ENCODE measurements around the gene NEK11. TPM values are rescaled to one million over a fixed set of nuclear protein-coding genes. Genes with fewer than 3 reads are reported as not detected.

Gene NEK11, protein sequence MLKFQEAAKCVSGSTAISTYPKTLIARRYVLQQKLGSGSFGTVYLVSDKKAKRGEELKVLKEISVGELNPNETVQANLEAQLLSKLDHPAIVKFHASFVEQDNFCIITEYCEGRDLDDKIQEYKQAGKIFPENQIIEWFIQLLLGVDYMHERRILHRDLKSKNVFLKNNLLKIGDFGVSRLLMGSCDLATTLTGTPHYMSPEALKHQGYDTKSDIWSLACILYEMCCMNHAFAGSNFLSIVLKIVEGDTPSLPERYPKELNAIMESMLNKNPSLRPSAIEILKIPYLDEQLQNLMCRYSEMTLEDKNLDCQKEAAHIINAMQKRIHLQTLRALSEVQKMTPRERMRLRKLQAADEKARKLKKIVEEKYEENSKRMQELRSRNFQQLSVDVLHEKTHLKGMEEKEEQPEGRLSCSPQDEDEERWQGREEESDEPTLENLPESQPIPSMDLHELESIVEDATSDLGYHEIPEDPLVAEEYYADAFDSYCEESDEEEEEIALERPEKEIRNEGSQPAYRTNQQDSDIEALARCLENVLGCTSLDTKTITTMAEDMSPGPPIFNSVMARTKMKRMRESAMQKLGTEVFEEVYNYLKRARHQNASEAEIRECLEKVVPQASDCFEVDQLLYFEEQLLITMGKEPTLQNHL
- total RNA-seq (ENCODE audit: low replicate concordance), result 15.3 and 82.0 TPM in 2 replicates

GRCh38 chr3:131026321-131027151 lies at the start of gene NEK11, which contains the start of gene ASTE1:
Gene NEK11, plus strand, starts transcription at chr3:131026877. Its CDS starts 2,832 bp downstream, at chr3:131029709.
Gene ASTE1, minus strand, starts transcription at chr3:131026825. Its CDS starts 1,519 bp downstream, at chr3:131025306.
- peak; percentile 76 for DNase-seq (ENCODE audit: low read depth)
- H3K4me3 ChIP-seq (ENCODE audit: low read depth, low read length), result peak within 1 kb of the TSS; percentile 94
- TF ChIP-seq, protein P1, sequence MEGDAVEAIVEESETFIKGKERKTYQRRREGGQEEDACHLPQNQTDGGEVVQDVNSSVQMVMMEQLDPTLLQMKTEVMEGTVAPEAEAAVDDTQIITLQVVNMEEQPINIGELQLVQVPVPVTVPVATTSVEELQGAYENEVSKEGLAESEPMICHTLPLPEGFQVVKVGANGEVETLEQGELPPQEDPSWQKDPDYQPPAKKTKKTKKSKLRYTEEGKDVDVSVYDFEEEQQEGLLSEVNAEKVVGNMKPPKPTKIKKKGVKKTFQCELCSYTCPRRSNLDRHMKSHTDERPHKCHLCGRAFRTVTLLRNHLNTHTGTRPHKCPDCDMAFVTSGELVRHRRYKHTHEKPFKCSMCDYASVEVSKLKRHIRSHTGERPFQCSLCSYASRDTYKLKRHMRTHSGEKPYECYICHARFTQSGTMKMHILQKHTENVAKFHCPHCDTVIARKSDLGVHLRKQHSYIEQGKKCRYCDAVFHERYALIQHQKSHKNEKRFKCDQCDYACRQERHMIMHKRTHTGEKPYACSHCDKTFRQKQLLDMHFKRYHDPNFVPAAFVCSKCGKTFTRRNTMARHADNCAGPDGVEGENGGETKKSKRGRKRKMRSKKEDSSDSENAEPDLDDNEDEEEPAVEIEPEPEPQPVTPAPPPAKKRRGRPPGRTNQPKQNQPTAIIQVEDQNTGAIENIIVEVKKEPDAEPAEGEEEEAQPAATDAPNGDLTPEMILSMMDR (IDR thresholded peaks at IDR 0.05; ENCODE audit: insufficient read depth, low read length), result no peak

DNA sequence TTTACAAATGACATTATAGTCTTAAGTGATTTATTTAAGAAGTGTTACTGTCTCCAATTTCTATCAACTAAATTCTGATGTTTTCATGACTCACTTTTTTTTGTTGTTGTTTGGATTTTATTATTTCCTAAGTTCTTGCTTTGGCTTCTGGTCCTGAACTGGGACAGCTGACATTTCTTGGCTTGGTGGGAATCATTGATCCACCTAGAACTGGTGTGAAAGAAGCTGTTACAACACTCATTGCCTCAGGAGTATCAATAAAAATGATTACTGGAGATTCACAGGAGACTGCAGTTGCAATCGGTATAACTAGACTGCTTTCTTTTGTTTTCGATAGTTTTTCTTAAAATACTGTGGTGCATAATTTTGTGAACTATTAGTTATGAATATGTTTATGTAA lies 47.6 kb upstream of the NEK11 start:
- TF ChIP-seq, protein P1 (IDR thresholded peaks at IDR 0.05; ENCODE audit: insufficient read depth, low read length), result no peak
- H3K4me3 ChIP-seq (ENCODE audit: low read depth, low read length), result no peak overlapping the region
- DNase-seq (ENCODE audit: low read depth), result no peak

- DNase-seq (ENCODE audit: low read depth), result no peak
- H3K4me3 ChIP-seq (ENCODE audit: low read depth, low read length), result no peak overlapping the region
- TF ChIP-seq, protein P1 (IDR thresholded peaks at IDR 0.05; ENCODE audit: insufficient read depth, low read length), result no peak
Observed at GRCh38 chr3:130981469-130981868, 45.2 kb upstream of the NEK11 start.

DNA sequence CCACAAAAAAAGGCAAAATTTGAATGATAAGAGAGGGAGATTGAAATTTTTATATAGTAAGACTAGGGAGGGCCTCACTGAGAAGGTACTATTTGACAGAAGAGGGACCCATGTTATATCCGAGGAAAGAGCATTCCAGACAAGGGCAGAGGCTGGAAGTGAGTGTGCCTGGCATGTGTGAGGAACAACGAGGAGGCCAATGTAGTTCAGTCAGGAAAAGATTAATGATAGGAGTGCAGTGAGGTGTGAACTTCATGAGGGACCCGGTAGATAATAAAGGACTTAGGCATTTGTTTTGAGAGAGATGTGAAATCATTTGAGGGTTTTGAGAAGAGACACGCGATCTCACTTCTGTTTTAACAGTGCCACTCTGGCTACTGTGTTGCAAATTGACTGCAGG lies 36.4 kb upstream of the NEK11 start:
- TF ChIP-seq, protein P1 (IDR thresholded peaks at IDR 0.05; ENCODE audit: insufficient read depth, low read length), result no peak
- DNase-seq (ENCODE audit: low read depth), result no peak
- H3K4me3 ChIP-seq (ENCODE audit: low read depth, low read length), result no peak overlapping the region

DNA sequence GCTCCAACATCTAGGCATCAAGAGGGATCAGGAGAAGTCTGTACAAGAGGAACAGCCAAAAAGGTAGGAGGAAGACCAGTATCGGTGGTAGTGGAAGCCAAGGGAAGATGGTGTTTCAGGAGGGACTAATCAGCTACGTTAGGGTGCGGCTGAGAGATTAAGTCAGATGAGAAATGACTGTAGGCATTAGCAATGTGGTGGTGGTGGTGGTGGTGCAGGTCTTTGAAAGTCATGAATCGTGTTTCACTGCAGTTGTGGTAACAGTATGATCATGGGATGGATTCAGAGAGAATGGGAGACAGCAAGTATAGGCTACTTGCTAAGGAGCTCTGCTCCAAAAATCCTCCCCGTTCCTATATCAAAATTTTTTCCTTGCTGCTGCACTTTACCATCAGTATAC lies 35.6 kb upstream of the NEK11 start:
- TF ChIP-seq, protein P1 (IDR thresholded peaks at IDR 0.05; ENCODE audit: insufficient read depth, low read length), result no peak
- H3K4me3 ChIP-seq (ENCODE audit: low read depth, low read length), result no peak overlapping the region
- DNase-seq (ENCODE audit: low read depth), result no peak

- DNase-seq (ENCODE audit: low read depth), result no peak
- H3K4me3 ChIP-seq (ENCODE audit: low read depth, low read length), result no peak overlapping the region
- TF ChIP-seq, protein P1 (IDR thresholded peaks at IDR 0.05; ENCODE audit: insufficient read depth, low read length), result no peak
Observed at GRCh38 chr3:130992344-130992743, 34.3 kb upstream of the NEK11 start.
